Skeletal muscle tissue (tissue), 4 donors: Measurements from ENCODE around the gene ALAS2. TPM values are rescaled to one million over a fixed set of nuclear protein-coding genes. Genes with fewer than 3 reads are reported as not detected.
"Not testable (repeated sequence)": the region's sequence is repeated elsewhere in the genome, so short reads cannot be mapped to it uniquely, and the experiment has no call there.

Experiments
- H3K27ac ChIP-seq: one replicate; pipeline ENCODE4 v1.7.0; 2013; ENCODE audit warnings: mild to moderate bottlenecking, low read depth, low read length, inconsistent platforms
- H3K27me3 ChIP-seq, 3 donors: one replicate each; pipeline ENCODE4 v1.7.0; 2013; ENCODE audit warnings: low read length in 3 of 3; ENCODE audit not compliant: control insufficient read depth in 3 of 3, insufficient read depth in 3 of 3
- H3K36me3 ChIP-seq, 3 donors: one replicate each; pipeline ENCODE4 v1.7.0; 2013; ENCODE audit warnings: low read length in 3 of 3; ENCODE audit not compliant: control insufficient read depth in 3 of 3, insufficient read depth in 3 of 3
- H3K4me1 ChIP-seq, 3 donors: one replicate each; pipeline ENCODE4 v1.7.0; 2013; ENCODE audit warnings: low read length in 3 of 3, mild to moderate bottlenecking in 3 of 3; ENCODE audit not compliant: control insufficient read depth in 3 of 3, insufficient read depth in 3 of 3
- H3K4me3 ChIP-seq, 3 donors: one replicate each; pipeline ENCODE4 v1.7.0; 2013; ENCODE audit warnings: low read length in 3 of 3
- H3K9ac ChIP-seq, 3 donors: one replicate each; pipeline ENCODE4 v1.7.0; 2013; ENCODE audit warnings: low read length in 3 of 3, mild to moderate bottlenecking in 3 of 3, moderate library complexity in 2 of 3, low read depth in 1 of 3
- H3K9me3 ChIP-seq, 3 donors: one replicate each; pipeline ENCODE4 v1.7.0; 2013; ENCODE audit warnings: low read length in 3 of 3; ENCODE audit not compliant: control insufficient read depth in 3 of 3
- total RNA-seq: library from RNA; depleted of rRNA; stranded (reverse); fragments of >200 nt; gene quantifications from one replicate; pipeline ENCODE4 v1.2.3, GENCODE V29; 2014
- donor health status: Osteomylitis.

Gene ALAS2
- total RNA-seq, 1 donor from 2014 or later, result 301 TPM

DNA sequence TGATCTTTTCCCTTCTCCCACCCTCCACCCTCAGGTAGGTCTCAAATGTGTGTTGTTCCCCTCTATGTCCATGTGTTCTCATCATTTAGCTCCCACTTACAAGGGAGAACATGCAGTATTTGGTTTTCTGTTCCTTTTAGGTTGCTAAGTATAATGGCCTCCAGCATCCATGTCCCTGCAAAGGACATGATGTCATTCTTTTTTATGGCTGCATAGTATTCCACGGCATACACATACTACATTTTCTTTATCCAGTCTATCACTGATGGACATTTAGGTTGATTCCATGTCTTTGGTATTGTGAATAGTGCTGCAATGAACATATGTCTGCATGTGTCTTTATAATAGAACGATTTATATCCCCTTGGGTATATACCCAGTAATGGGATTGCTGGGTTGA is 47.5 kb downstream of the ALAS2 start:
- not testable (repeated sequence) for H3K36me3 ChIP-seq, H3K4me3 ChIP-seq, H3K27me3 ChIP-seq, H3K4me1 ChIP-seq, H3K27ac ChIP-seq, H3K9me3 ChIP-seq, H3K9ac ChIP-seq

DNA sequence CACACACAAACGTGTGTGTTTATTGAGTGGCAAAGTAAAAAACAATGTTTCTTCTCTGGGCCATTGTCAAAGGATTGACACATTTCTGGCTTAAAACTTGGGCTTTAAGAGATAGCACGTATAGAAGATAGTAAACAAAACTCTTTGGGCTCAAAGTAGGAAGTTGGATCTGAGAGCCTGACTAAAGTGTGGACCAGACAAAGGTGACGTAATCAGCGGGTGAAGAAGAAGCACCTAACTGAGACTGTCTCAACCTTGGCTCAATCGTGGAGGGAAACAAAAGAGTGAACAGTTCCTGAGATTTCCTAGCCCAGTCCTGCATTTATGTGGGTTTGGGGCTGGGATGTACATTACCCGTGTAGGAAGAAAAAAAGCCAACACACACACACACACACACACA is 50.4 kb downstream of the ALAS2 start:
- Histone ChIP-seq H3K4me1 (peaks cover 0 to 2% (median 0%) of the 10 kb centered on the region in 3 donors), H3K9me3 (no peaks in the 10 kb centered on the region), H3K27me3 (no peaks in the 10 kb centered on the region), H3K4me3 (no peak overlapping the region), H3K36me3 (peaks cover 0 to 3% (median 0%) of the 10 kb centered on the region in 3 donors), H3K9ac (no peak overlapping the region), H3K27ac (no peak overlapping the region)

DNA sequence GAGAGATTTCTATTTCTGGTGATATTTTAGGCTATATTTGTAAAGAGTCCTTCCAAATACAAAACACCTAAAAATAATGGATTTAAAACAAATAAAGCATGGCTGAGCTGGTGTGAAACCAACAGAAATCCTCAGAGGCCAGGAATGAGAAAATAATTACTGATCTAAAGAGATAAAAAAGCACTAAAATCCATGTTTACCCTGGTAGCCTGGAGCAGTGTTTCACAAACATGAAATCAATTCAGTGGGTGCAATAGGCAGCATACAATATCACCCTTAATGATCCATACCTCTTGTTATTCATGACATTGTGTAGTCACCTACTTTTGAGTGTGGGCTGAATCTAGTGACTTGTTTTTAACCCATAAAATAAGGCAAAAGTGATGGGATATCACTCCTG is 51.3 kb downstream of the ALAS2 start:
- Histone ChIP-seq H3K4me3 (no peak overlapping the region), H3K4me1 (peaks cover 0 to 2% (median 0%) of the 10 kb centered on the region in 3 donors), H3K27me3 (no peaks in the 10 kb centered on the region), H3K36me3 (peaks cover 0 to 3% (median 0%) of the 10 kb centered on the region in 3 donors), H3K27ac (no peak overlapping the region), H3K9ac (no peak overlapping the region), H3K9me3 (no peaks in the 10 kb centered on the region)

DNA sequence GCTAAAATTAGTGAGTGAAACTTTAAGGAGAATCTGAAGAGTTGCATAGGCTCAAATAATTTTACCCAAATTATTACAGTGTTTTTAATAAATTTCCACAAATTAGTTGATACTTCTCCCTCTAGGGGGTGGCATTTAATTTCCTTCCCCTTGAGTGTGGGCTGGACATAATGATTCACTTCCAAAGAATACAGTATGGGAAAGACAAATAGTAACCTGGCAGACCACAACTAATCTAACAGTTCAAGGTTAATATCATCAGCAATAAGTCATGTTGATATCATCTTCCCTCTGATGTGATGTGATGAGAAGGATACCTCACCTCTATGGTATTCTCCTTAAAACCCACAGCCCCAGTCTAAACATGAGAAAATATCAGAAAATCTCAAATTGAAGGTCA is 52.3 kb downstream of the ALAS2 start:
- H3K36me3 ChIP-seq, result peaks cover 0 to 3% (median 0%) of the 10 kb centered on the region in 3 donors
- no peak overlapping the region for H3K4me3 ChIP-seq
- no peaks in the 10 kb centered on the region for H3K9me3 ChIP-seq
- no peaks in the 10 kb centered on the region for H3K27me3 ChIP-seq
- no peak overlapping the region for H3K9ac ChIP-seq
- H3K4me1 ChIP-seq, result peaks cover 0 to 2% (median 0%) of the 10 kb centered on the region in 3 donors
- no peak overlapping the region for H3K27ac ChIP-seq

DNA sequence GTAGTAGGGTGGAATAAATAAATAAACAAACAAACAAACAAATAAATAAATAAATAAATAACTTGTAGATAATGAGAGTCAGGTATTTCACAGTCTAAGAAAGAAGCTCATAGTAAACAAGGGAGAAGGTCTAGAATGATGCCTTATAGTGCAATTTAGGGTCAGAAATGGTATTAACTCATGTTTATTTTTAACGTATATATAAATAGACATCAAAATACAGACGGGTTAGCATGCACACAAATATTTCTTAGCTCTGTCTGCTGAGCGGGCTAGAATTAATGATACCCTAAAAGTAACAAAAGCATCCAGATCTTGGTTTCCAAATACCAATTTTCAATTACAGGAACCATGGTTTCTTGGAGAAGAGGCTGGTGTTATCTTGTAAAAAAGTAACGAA is 53.4 kb downstream of the ALAS2 start:
- H3K27me3 ChIP-seq, result no peaks in the 10 kb centered on the region
- no peak overlapping the region for H3K4me3 ChIP-seq
- H3K9ac ChIP-seq, result no peak overlapping the region
- H3K4me1 ChIP-seq, result peaks cover 0 to 2% (median 0%) of the 10 kb centered on the region in 3 donors
- H3K9me3 ChIP-seq, result no peaks in the 10 kb centered on the region
- H3K27ac ChIP-seq, result no peak overlapping the region
- H3K36me3 ChIP-seq, result no peaks in the 10 kb centered on the region

DNA sequence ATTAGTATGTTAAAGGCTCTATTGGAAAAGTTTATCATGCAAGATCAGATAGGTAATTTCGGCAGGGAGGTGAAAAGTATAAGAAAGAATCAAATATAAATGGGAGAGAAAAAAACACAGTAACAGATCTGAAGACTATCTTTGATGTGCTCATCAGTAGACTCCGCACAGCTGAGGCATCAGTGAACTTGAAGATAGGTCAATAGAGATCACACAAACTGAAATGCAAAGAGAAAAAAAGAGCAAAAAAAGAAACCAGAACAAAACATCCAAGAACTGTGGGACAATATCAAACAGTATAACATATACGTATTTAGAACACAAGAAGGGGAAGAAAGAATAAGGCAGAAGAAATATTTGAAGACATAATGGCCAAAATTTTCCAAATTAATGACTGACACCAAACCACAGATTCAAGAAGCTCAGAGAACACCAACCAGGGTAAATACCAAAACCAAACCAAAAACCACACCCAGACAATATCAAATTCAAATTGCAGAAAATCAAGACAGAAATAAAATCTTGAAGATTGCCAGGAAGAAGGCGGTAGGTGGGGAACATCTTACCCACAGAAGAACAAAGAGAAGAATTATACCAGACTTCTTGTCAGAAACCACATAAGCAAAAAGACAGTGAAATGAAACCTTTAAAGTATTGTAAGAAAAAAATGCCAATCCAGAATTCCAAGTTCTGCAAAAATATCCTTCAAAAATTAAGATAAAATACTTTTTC is 65.8 kb downstream of the ALAS2 start:
- Histone ChIP-seq H3K9me3 (no peaks in the 10 kb centered on the region), H3K4me1 (no peaks in the 10 kb centered on the region), H3K36me3 (peaks cover 0 to 2% (median 0%) of the 10 kb centered on the region in 3 donors), H3K27ac (no peak overlapping the region), H3K27me3 (no peaks in the 10 kb centered on the region), H3K4me3 (no peak overlapping the region), H3K9ac (no peak overlapping the region)

DNA sequence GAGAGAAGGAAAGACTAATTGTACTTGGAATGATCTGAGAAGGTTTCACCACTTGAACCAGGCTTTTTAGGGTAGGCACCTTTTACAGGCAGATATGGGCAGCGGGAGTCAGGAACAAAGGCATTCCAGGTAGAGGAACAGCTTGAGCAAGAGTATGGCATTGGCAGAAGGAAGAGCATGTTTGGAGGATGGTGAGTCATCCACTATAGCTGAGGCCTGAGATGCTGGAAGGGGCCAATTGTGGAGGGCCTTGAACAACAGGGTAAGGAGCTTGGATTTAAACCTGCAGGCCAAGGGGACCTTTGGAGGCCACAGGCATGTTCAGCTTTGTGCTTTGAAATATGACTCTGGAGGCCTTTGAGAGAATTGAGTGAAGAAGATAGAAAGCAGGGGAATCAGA is 69.0 kb downstream of the ALAS2 start:
- H3K9me3 ChIP-seq, result no peaks in the 10 kb centered on the region
- no peaks in the 10 kb centered on the region for H3K4me1 ChIP-seq
- H3K4me3 ChIP-seq, result no peak overlapping the region
- no peaks in the 10 kb centered on the region for H3K27me3 ChIP-seq
- no peak overlapping the region for H3K9ac ChIP-seq
- H3K36me3 ChIP-seq, result peaks cover 0 to 5% (median 2%) of the 10 kb centered on the region in 3 donors
- H3K27ac ChIP-seq, result no peak overlapping the region

Other genes with a start within 250 kb of the ALAS2 start
- under 0.01 TPM for gene ITIH6, start 232.7 kb downstream of the ALAS2 start, total RNA-seq
- gene MAGED2, start 223.2 kb downstream of the ALAS2 start, total RNA-seq, result 694 TPM
- 52.2 TPM for gene TRO, start 110.2 kb downstream of the ALAS2 start, total RNA-seq
- not detected for gene PFKFB1, start 36.8 kb downstream of the ALAS2 start, total RNA-seq
- 2.1 TPM for gene APEX2, start 30.6 kb downstream of the ALAS2 start, total RNA-seq
- not detected for gene PAGE2B, start 44.1 kb upstream of the ALAS2 start, total RNA-seq
- gene PAGE2, start 58.0 kb upstream of the ALAS2 start, total RNA-seq, result not detected
- not detected for gene PAGE5, start 189.4 kb upstream of the ALAS2 start, total RNA-seq
- gene PAGE3, start 233.9 kb upstream of the ALAS2 start, total RNA-seq, result not detected